GM12878 (cell line): Measurements from ENCODE around the gene NOL3. TPM values are rescaled to one million over a fixed set of nuclear protein-coding genes. Genes with fewer than 3 reads are reported as not detected.

Source experiments
- ASH2L ChIP-seq: fragments of 300-600, 200-600 bp; sonication (generic); IDR thresholded peaks from 2 replicates; pipeline ENCODE4 v1.6.1; 2017; ENCODE audit warnings: low read depth, mild to moderate bottlenecking, borderline replicate concordance
- CHD2 ChIP-seq: IDR thresholded peaks from 2 replicates; pipeline ENCODE4 v1.6.1; 2011; ENCODE audit warnings: low read depth, low read length, improper control_type of control experiment, borderline replicate concordance
- ETV6 ChIP-seq, 2 experiments: fragments of 450-650 bp in 1 of 2; IDR thresholded peaks in 1 of 2; conservative IDR thresholded peaks in 1 of 2; 2 replicates each; pipeline ENCODE4 v1.6.1; 2014; ENCODE audit warnings: antibody characterized with exemption in 1 of 2, borderline replicate concordance in 1 of 2, low read depth in 1 of 2, mild to moderate bottlenecking in 1 of 2, moderate library complexity in 1 of 2
- KDM1A ChIP-seq: fragments of 200-600 bp; sonication (generic); IDR thresholded peaks from 2 replicates; pipeline ENCODE4 v1.6.1; 2016; ENCODE audit warnings: borderline replicate concordance
- LARP7 ChIP-seq: fragments of 450-650 bp; IDR thresholded peaks from 2 replicates; pipeline ENCODE4 v1.6.1; 2017; ENCODE audit warnings: mild to moderate bottlenecking
- NFIC ChIP-seq: IDR thresholded peaks from 2 replicates; pipeline ENCODE4 v1.6.1; 2012; ENCODE audit warnings: low read depth, mild to moderate bottlenecking, inconsistent platforms, low read length, moderate library complexity
- POLR2A ChIP-seq: IDR thresholded peaks from 2 replicates; pipeline ENCODE4 v1.6.1; 2011; ENCODE audit warnings: low read depth, mild to moderate bottlenecking, low read length
- RB1 ChIP-seq: fragments of 450-650 bp; formaldehyde crosslinking; IDR thresholded peaks from 2 replicates; pipeline ENCODE4 v1.6.1; 2017; ENCODE audit warnings: mild to moderate bottlenecking, borderline replicate concordance
- STAT3 ChIP-seq: IDR thresholded peaks from 2 replicates; pipeline ENCODE4 v1.6.1; 2011; ENCODE audit warnings: low read depth, low read length, improper control_type of control experiment
- ZNF217 ChIP-seq: fragments of 450-650 bp; IDR thresholded peaks from 2 replicates; pipeline ENCODE4 v1.6.1; 2017; ENCODE audit warnings: antibody characterized with exemption, mild to moderate bottlenecking
- polyA plus RNA-seq, 11 experiments: library from polyadenylated mRNA; depleted of rRNA in 4 of 11; unstranded in 6 of 11; stranded (reverse) in 5 of 11; fragments of >200 nt; fragmentation: Nextera tagmentation in 4 of 11; fragmentation: Illumina TruSeq in 1 of 11; extraction: Ambion mirVana in 4 of 11; extraction: Trizol in 1 of 11; gene quantifications; 1 replicate in 1 of 11; 2 replicates in 10 of 11; pipeline versions ENCODE4 v1.2.1 to v1.2.3, GENCODE V29; 2011 to 2016; ENCODE audit warnings: inconsistent platforms in 2 of 11, missing spikeins in 2 of 11, low read depth in 1 of 11
- total RNA-seq, 4 experiments: library from RNA; depleted of rRNA in 3 of 4; stranded (reverse); fragments of >200 nt in 3 of 4; fragmentation: Illumina TruSeq in 1 of 4; extraction: Trizol in 1 of 4; gene quantifications; 2 replicates each; pipeline versions ENCODE4 v1.2.1 to v1.2.3, GENCODE V29; 2013 to 2021
- TF ChIP-seq, protein P1 (sequence below): fragments of 450-650 bp; IDR thresholded peaks from 2 replicates; pipeline ENCODE4 v1.6.1; 2017; ENCODE audit warnings: mild to moderate bottlenecking, moderate library complexity
- TF ChIP-seq, protein P2 (sequence below): fragments of 150-350 bp; IDR thresholded peaks from 2 replicates; pipeline ENCODE4 v1.6.1; 2016; ENCODE audit warnings: low read depth, low read length
- TF ChIP-seq, protein P3 (sequence below): fragments of 450-650 bp; conservative IDR thresholded peaks from 2 replicates; pipeline ENCODE4 v1.6.1; 2017; ENCODE audit warnings: mild to moderate bottlenecking, moderate library complexity
- TF ChIP-seq, protein P4 (sequence below): IDR thresholded peaks from 2 replicates; pipeline ENCODE4 v1.6.1; 2012; ENCODE audit warnings: improper control_type of control experiment, low read depth, low read length; ENCODE audit not compliant: insufficient replicate concordance

The NOL3 gene
- total and polyA plus RNA-seq, 10 of the 15 experiments (the other 5 are each of a cell fraction or from before 2014, with no cell fraction given), result 0.31 to 18.4 (median 2.7) TPM

DNA sequence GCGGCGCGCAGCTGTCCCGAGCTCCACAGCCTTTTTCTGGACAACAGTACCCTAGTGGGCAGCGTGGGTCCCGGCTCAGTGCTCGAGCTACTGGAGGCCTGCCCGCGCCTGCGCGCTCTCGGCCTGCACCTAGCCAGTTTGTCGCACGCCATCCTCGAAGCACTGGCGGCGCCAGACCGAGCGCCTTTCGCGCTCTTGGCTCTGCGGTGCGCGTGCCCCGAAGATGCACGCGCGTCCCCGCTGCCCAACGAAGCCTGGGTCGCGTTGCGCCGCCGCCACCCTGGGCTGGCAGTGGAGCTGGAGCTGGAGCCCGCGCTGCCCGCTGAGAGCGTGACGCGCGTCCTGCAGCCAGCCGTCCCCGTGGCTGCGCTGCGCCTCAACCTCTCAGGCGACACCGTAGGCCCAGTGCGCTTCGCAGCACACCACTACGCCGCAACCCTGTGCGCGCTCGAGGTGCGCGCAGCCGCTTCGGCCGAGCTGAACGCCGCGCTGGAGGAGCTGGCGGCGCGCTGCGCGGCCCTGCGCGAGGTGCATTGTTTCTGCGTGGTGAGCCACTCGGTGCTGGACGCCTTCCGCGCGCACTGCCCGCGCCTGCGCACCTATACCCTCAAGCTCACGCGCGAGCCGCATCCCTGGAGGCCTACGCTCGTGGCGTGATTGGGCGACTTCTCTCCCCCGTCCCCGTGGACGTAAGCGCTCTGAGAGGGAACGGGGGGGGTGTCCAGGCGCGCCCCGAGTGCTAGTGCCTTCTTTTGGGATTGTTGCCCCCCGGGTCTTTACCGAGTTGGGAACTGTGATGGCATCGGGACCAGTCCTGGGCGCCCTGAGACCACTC is 7.0 kb upstream of the NOL3 start (continued):
- TF ChIP-seq, protein P1, sequence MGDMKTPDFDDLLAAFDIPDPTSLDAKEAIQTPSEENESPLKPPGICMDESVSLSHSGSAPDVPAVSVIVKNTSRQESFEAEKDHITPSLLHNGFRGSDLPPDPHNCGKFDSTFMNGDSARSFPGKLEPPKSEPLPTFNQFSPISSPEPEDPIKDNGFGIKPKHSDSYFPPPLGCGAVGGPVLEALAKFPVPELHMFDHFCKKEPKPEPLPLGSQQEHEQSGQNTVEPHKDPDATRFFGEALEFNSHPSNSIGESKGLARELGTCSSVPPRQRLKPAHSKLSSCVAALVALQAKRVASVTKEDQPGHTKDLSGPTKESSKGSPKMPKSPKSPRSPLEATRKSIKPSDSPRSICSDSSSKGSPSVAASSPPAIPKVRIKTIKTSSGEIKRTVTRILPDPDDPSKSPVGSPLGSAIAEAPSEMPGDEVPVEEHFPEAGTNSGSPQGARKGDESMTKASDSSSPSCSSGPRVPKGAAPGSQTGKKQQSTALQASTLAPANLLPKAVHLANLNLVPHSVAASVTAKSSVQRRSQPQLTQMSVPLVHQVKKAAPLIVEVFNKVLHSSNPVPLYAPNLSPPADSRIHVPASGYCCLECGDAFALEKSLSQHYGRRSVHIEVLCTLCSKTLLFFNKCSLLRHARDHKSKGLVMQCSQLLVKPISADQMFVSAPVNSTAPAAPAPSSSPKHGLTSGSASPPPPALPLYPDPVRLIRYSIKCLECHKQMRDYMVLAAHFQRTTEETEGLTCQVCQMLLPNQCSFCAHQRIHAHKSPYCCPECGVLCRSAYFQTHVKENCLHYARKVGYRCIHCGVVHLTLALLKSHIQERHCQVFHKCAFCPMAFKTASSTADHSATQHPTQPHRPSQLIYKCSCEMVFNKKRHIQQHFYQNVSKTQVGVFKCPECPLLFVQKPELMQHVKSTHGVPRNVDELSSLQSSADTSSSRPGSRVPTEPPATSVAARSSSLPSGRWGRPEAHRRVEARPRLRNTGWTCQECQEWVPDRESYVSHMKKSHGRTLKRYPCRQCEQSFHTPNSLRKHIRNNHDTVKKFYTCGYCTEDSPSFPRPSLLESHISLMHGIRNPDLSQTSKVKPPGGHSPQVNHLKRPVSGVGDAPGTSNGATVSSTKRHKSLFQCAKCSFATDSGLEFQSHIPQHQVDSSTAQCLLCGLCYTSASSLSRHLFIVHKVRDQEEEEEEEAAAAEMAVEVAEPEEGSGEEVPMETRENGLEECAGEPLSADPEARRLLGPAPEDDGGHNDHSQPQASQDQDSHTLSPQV, result no peak
- peak; percentile 89 for TF ChIP-seq LARP7
- TF ChIP-seq ASH2L, result no peak
- peak; percentile 68; the same call in 1 of the 2 replicates for TF ChIP-seq POLR2A
- no peak for TF ChIP-seq ETV6 (conservative IDR thresholded peaks at IDR 0.05 in 1 of 2, IDR thresholded peaks at IDR 0.05 in 1 of 2; ENCODE audit: borderline replicate concordance in 1 of 2, low read depth in 1 of 2)
- TF ChIP-seq RB1, result peak; percentile 40; the same call in 1 of the 2 replicates
- TF ChIP-seq ZNF217, result no peak
- TF ChIP-seq STAT3, result no peak
- no peak for TF ChIP-seq KDM1A
- TF ChIP-seq NFIC, result no peak
- TF ChIP-seq, protein P2, sequence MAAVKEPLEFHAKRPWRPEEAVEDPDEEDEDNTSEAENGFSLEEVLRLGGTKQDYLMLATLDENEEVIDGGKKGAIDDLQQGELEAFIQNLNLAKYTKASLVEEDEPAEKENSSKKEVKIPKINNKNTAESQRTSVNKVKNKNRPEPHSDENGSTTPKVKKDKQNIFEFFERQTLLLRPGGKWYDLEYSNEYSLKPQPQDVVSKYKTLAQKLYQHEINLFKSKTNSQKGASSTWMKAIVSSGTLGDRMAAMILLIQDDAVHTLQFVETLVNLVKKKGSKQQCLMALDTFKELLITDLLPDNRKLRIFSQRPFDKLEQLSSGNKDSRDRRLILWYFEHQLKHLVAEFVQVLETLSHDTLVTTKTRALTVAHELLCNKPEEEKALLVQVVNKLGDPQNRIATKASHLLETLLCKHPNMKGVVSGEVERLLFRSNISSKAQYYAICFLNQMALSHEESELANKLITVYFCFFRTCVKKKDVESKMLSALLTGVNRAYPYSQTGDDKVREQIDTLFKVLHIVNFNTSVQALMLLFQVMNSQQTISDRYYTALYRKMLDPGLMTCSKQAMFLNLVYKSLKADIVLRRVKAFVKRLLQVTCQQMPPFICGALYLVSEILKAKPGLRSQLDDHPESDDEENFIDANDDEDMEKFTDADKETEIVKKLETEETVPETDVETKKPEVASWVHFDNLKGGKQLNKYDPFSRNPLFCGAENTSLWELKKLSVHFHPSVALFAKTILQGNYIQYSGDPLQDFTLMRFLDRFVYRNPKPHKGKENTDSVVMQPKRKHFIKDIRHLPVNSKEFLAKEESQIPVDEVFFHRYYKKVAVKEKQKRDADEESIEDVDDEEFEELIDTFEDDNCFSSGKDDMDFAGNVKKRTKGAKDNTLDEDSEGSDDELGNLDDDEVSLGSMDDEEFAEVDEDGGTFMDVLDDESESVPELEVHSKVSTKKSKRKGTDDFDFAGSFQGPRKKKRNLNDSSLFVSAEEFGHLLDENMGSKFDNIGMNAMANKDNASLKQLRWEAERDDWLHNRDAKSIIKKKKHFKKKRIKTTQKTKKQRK, result no peak
- TF ChIP-seq, protein P3, sequence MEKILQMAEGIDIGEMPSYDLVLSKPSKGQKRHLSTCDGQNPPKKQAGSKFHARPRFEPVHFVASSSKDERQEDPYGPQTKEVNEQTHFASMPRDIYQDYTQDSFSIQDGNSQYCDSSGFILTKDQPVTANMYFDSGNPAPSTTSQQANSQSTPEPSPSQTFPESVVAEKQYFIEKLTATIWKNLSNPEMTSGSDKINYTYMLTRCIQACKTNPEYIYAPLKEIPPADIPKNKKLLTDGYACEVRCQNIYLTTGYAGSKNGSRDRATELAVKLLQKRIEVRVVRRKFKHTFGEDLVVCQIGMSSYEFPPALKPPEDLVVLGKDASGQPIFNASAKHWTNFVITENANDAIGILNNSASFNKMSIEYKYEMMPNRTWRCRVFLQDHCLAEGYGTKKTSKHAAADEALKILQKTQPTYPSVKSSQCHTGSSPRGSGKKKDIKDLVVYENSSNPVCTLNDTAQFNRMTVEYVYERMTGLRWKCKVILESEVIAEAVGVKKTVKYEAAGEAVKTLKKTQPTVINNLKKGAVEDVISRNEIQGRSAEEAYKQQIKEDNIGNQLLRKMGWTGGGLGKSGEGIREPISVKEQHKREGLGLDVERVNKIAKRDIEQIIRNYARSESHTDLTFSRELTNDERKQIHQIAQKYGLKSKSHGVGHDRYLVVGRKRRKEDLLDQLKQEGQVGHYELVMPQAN, result peak; percentile 44
- TF ChIP-seq, protein P4, sequence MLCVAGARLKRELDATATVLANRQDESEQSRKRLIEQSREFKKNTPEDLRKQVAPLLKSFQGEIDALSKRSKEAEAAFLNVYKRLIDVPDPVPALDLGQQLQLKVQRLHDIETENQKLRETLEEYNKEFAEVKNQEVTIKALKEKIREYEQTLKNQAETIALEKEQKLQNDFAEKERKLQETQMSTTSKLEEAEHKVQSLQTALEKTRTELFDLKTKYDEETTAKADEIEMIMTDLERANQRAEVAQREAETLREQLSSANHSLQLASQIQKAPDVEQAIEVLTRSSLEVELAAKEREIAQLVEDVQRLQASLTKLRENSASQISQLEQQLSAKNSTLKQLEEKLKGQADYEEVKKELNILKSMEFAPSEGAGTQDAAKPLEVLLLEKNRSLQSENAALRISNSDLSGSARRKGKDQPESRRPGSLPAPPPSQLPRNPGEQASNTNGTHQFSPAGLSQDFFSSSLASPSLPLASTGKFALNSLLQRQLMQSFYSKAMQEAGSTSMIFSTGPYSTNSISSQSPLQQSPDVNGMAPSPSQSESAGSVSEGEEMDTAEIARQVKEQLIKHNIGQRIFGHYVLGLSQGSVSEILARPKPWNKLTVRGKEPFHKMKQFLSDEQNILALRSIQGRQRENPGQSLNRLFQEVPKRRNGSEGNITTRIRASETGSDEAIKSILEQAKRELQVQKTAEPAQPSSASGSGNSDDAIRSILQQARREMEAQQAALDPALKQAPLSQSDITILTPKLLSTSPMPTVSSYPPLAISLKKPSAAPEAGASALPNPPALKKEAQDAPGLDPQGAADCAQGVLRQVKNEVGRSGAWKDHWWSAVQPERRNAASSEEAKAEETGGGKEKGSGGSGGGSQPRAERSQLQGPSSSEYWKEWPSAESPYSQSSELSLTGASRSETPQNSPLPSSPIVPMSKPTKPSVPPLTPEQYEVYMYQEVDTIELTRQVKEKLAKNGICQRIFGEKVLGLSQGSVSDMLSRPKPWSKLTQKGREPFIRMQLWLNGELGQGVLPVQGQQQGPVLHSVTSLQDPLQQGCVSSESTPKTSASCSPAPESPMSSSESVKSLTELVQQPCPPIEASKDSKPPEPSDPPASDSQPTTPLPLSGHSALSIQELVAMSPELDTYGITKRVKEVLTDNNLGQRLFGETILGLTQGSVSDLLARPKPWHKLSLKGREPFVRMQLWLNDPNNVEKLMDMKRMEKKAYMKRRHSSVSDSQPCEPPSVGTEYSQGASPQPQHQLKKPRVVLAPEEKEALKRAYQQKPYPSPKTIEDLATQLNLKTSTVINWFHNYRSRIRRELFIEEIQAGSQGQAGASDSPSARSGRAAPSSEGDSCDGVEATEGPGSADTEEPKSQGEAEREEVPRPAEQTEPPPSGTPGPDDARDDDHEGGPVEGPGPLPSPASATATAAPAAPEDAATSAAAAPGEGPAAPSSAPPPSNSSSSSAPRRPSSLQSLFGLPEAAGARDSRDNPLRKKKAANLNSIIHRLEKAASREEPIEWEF, result no peak
- TF ChIP-seq CHD2, result peak; percentile 82
